Ovary (tissue), 9 donors: ENCODE results near the gene CALR3. TPM values are rescaled to one million over a fixed set of nuclear protein-coding genes. Genes with fewer than 3 reads are reported as not detected.
"Not testable (repeated sequence)": the region's sequence is repeated elsewhere in the genome, so short reads cannot be mapped to it uniquely, and the experiment has no call there.

Experiments
- DNase-seq, 5 donors: peaks; one replicate each; pipeline ENCODE4 v3.0.0-alpha.2; 2019 to 2020
- H3K27ac ChIP-seq, 2 donors: fragments of 200-600 bp; one replicate each; pipeline versions ENCODE4 v1.5.1 to v1.8.0; 2019 to 2022
- H3K27me3 ChIP-seq: fragments of 200-600 bp; one replicate; pipeline ENCODE4 v1.8.0; 2022
- H3K36me3 ChIP-seq: fragments of 200-600 bp; sonication (generic); one replicate; pipeline ENCODE4 v1.5.1; 2019
- H3K4me1 ChIP-seq: one replicate; pipeline ENCODE4 v1.8.1; 2013; ENCODE audit warnings: mild to moderate bottlenecking, moderate library complexity; ENCODE audit not compliant: insufficient read depth
- H3K4me3 ChIP-seq: fragments of 200-600 bp; sonication (generic); one replicate; pipeline ENCODE4 v1.5.1; 2017
- H3K9me3 ChIP-seq, 2 donors: fragments of 200-600 bp in 1 of 2; sonication (generic) in 1 of 2; one replicate each; pipeline versions ENCODE4 v1.5.1 to v1.8.1; 2013 to 2019; ENCODE audit warnings: mild to moderate bottlenecking in 1 of 2, moderate library complexity in 1 of 2
- EP300 ChIP-seq: sonication (generic); formaldehyde crosslinking; IDR thresholded peaks from one replicate; pipeline ENCODE4 v1.6.1; 2017; ENCODE audit warnings: antibody characterized with exemption
- POLR2A ChIP-seq: fragments of 450-650 bp; IDR thresholded peaks from one replicate; pipeline ENCODE4 v1.6.1; 2017; ENCODE audit warnings: antibody characterized with exemption, mild to moderate bottlenecking, moderate library complexity
- WGBS, 3 donors: extraction: QIAGEN DNeasy Blood & Tissue Kit in 1 of 3; methylation state at CpG; one replicate each; pipeline versions ENCODE4 v1.1.5 to v1.1.7; 2013 to 2017; 5-methylcytosine and 5-hydroxymethylcytosine counted together
- intact Hi-C, 4 donors: fragments of 100-400 bp; cut with DNase I; formaldehyde crosslinking; loops; one replicate each; pipeline versions ENCODE4 v1.11.0 to v1.15.1; 2022 to 2023
- polyA plus RNA-seq, 2 donors: library from polyadenylated mRNA; stranded (reverse); fragments of 200-250 nt in 1 of 2; fragments of 350-450 nt in 1 of 2; fragmentation: Illumina TruSeq in 1 of 2; extraction: RNeasy Lipid Tissue Mini Kit (QIAGEN cat#74804) in 1 of 2; gene quantifications; one replicate each; pipeline ENCODE4 v1.2.3, GENCODE V29; 2013 to 2014
- total RNA-seq, 7 donors: library from RNA; depleted of rRNA in 2 of 7; stranded (reverse); fragments of >200 nt in 2 of 7; fragmentation: NEBNext Ultra II Directional in 3 of 7; extraction: Animal tissue kit (Norgen Biotek cat#: 25700) in 3 of 7; gene quantifications; one replicate each; pipeline versions ENCODE4 v1.1.0 to v1.2.4, GENCODE V29; 2016 to 2023
- TF ChIP-seq, protein P1 (sequence below), 3 donors: fragments of 450-650 bp in 2 of 3; fragments of 200-600 bp in 1 of 3; IDR thresholded peaks; one replicate each; pipeline versions ENCODE4 v1.5.1 to v1.8.0; 2016 to 2022; ENCODE audit warnings: antibody characterized with exemption in 3 of 3, mild to moderate bottlenecking in 1 of 3
- donor health status: DM: no; HTN: no; CAD: no; lungs with moderate emphysema.
- donor health status: DM: no; HTN: no; CAD: no.
- donor health status: Bipolar disorder and iron deficiency.
- donor health status: DM: yes; HTN: yes; CAD: no.
- donor health status: DM: no; HTN: no; CAD: no.
- donor health status: DM: yes; HTN: yes; CAD: no.

Gene CALR3
- total and polyA plus RNA-seq, 9 donors: not detected

DNA sequence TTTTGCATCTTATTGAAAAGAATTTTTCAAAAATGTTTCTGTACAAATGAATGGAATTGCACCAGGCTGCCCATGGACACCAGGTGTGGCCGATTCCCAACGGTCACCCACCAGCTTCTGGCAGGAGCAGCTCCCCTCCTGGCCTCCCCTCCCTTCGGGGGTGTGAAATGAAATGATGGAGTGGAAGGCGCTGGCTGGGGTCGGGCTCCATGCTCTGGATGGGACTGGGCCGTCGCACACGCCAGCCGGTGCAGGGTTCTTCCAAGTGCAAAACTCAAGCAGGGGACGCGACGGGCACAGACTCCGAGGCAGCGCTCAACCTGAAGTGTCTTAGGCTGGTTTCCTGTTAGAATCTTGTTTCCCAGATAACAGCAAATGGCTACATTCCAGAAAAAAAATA is 22.1 kb upstream of the CALR3 start:
- intact Hi-C loops: no loop called here
- Histone ChIP-seq H3K27ac (no peak overlapping the region), H3K4me1 (no peaks in the 10 kb centered on the region), H3K9me3 (no peaks in the 10 kb centered on the region), H3K27me3 (no peaks in the 10 kb centered on the region), H3K4me3 (no peak overlapping the region), H3K36me3 (no peaks in the 10 kb centered on the region)
- no peak for DNase-seq
- 50 to 76% (median 70%) methylated on average over 14 of the region's 14 CpGs for WGBS, 3 donors
- TF ChIP-seq POLR2A: no peak

DNA sequence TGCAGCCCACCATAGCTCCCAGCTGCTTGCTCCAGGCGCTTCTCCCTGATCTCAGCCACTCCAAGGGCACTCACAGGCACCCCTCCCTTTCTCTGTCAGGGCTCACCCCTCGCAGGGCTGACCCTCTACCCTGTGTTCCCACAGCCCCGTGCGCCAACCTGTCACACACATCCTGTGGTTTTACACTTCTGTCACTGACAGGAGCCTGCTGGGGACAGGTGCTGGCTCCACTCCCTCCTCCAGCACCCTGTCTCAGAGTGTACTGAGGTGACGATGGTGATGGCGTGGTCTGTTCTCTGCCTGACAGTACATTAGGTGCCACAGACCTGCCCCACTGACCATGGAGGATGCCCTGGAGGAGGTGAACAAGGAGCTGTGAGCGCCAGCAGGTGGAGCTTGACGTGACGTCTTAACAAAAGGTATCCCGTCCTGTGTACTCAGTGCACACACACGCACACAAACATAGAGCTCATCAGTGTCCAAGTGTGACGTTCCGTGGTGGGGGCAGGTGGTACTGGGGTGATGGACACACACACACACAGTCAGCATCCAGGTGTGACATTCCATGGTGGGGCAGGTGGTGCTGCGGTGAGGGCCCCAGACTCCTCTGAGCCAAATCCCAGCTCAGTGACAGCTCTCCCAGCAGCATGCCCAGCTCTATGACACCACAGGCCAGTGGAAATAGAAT is 21.1 kb upstream of the CALR3 start:
- Histone ChIP-seq H3K4me1 (no peaks in the 10 kb centered on the region), H3K4me3 (no peak overlapping the region), H3K9me3 (no peaks in the 10 kb centered on the region), H3K27ac (no peak overlapping the region), H3K27me3 (no peaks in the 10 kb centered on the region), H3K36me3 (no peaks in the 10 kb centered on the region)
- DNase-seq: no peak
- no peak for TF ChIP-seq EP300
- TF ChIP-seq, protein P1, sequence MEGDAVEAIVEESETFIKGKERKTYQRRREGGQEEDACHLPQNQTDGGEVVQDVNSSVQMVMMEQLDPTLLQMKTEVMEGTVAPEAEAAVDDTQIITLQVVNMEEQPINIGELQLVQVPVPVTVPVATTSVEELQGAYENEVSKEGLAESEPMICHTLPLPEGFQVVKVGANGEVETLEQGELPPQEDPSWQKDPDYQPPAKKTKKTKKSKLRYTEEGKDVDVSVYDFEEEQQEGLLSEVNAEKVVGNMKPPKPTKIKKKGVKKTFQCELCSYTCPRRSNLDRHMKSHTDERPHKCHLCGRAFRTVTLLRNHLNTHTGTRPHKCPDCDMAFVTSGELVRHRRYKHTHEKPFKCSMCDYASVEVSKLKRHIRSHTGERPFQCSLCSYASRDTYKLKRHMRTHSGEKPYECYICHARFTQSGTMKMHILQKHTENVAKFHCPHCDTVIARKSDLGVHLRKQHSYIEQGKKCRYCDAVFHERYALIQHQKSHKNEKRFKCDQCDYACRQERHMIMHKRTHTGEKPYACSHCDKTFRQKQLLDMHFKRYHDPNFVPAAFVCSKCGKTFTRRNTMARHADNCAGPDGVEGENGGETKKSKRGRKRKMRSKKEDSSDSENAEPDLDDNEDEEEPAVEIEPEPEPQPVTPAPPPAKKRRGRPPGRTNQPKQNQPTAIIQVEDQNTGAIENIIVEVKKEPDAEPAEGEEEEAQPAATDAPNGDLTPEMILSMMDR (IDR thresholded peaks at IDR 0.05): no peak
- TF ChIP-seq POLR2A: no peak
- 81 to 86% (median 81%) methylated on average over 14 of the region's 14 CpGs for WGBS, 3 donors
- intact Hi-C loops: no loop called here

DNA sequence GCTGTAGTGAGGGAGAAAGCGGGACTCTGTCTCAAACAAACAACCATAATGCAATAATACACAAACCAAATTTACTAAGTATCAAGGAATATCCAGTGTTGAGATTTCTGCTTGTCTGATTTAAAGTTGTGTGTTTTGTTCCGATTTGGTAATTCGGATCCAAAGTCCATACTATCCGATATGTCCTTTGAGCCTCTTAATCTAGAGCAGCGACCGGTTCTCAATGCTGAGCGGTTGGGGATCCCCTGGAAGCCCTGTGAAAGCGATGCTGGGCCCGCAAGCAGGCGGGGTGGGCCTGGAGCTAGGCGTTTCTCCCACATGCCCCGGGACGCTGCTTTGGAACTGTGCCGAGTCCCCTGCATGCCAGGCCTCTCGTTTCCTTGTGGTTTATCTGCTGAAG is 20.4 kb upstream of the CALR3 start:
- no peaks in the 10 kb centered on the region for H3K36me3 ChIP-seq

DNA sequence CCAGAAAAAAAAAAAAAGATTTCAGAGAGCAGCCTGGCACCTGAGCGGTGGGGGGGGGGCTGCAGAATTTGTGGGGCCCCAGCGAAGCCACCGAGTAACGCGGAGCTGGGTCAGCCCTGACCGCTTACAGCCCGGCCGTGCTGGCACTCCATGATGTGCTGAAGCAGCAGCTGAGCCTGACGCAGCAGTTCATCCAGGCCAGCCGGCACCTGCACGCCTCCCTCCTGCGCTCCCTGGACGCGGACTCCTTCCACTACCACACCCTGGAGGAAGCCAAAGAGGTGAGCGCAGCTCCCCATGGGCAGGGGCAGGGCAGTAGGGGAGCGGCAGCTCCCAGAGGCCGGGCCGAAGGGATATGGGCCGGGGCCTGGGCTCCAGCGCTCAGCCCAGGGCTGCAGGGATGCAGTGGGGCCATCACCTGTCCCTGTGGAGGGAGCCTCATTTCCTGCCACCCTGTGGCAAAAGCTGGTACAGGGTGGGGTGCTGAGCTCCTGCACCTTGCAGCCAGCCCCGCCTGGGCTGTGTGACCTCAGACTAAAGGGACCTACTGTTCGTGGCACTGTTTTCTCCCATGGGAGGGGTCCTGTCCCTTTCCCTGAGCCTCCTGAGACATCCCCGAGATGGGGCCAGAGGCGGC is 18.5 kb upstream of the CALR3 start:
- DNase-seq: no peak
- TF ChIP-seq EP300 (no peak), POLR2A (no peak)
- TF ChIP-seq, protein P1 (IDR thresholded peaks at IDR 0.05): no peak
- Histone ChIP-seq H3K4me3 (no peak overlapping the region), H3K4me1 (no peaks in the 10 kb centered on the region), H3K9me3 (no peaks in the 10 kb centered on the region), H3K36me3 (no peaks in the 10 kb centered on the region), H3K27me3 (no peaks in the 10 kb centered on the region), H3K27ac (no peak overlapping the region)
- 91 to 92% (median 91%) methylated on average over 24 of the region's 24 CpGs for WGBS, 3 donors
- intact Hi-C loops: no loop called here

More for the DNA sequence above, 20.4 kb upstream of the CALR3 start:
- Histone ChIP-seq H3K9me3 (no peaks in the 10 kb centered on the region), H3K27me3 (no peaks in the 10 kb centered on the region), H3K4me1 (no peaks in the 10 kb centered on the region), H3K4me3 (no peak overlapping the region), H3K27ac (no peak overlapping the region)
- intact Hi-C loops: no loop called here
- no peak for TF ChIP-seq POLR2A
- TF ChIP-seq EP300: no peak
- TF ChIP-seq, protein P1 (IDR thresholded peaks at IDR 0.05): no peak
- no peak for DNase-seq
- 81 to 84% (median 82%) methylated on average over 15 of the region's 15 CpGs for WGBS, 3 donors

DNA sequence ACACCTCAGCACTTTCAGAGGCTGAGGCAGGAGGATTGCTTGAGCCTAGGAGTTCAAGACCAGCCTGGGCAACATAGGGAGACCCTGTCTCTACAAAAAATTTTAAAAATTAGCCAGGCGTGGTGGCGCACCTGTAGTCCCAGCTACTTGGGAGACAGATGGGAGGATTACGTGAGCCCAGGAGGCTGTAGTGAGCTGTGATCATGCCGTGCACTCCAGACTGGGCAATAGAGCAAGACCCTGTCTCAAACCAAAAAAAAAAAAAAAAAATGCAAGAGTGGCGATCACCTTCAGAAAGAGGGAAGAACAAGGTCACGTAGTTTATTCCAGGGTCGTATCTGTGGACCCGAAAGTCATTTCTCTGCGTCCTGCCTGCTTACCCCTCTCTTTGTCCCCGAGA is 16.6 kb upstream of the CALR3 start:
- H3K9me3 ChIP-seq, H3K27me3 ChIP-seq, H3K4me3 ChIP-seq, intact Hi-C loops, H3K36me3 ChIP-seq, DNase-seq, H3K27ac ChIP-seq, H3K4me1 ChIP-seq: not testable (repeated sequence)
- WGBS, 3 donors: 91 to 92% (median 92%) methylated on average over 10 of the region's 10 CpGs
